CD4-positive, alpha-beta T cell treated with Interleukin-10 for 1 hour (primary cell): ENCODE results near the gene GRIK2.

Source experiments
- DNase-seq: peaks from one replicate; pipeline ENCODE4 v3.0.0-alpha.2; 2020

Gene GRIK2

DNA sequence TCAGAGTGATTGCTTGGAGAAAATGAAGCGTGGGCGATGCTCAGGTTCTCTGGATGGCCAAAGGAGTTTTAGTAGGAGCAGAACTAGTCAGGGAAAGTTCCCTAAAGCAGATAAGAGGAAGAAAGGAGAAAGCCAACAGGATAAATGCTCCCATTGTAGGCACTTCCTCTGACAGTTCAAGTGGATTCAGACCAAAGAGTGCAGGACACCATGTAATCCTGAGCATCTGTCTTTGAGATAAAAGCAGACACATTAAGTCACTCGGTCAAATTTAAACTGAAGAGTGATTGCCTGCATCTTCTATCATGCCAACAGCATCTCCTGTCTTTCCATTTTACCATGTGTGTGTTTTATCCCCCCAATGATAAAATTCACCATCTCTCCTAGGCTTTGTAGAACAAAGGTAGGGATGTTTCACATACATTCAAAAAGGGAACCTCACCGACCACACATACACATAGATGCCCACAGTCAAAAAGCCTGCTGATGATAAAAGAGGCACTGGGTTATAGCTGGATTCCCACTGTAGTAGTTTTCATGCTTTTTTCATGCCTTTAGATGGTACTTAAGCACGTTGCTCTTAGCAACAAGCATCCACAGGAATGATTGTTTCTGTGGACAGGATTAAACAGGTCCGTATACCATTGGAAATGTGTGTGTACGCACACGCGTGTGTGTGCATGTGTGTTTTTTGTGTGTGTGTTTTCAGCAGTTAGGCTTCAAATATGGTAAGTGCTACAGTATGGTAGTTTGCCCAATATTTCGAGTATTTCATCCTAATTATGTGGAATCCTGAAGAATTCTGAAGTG is 7.0 kb downstream of the GRIK2 start:
- DNase-seq: no peak

DNA sequence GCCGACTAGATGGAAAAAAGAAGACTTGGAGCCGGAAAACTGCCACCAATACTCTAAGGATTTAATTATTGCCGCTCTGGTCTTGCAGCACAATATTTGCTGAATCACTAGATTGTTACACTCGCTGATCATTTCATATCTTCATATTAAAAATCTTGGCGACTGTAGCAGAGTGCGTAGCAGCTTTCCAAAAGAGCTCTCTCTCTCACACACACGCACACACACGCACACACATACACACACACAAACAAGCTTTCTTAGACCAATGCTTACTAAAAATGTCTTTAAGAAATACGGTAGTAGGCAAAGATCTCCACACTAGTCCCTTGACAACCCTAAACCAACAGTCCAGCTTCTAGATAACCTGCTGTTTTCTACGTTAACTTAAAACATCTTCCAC is 7.7 kb downstream of the GRIK2 start:
- DNase-seq: no peak

DNA sequence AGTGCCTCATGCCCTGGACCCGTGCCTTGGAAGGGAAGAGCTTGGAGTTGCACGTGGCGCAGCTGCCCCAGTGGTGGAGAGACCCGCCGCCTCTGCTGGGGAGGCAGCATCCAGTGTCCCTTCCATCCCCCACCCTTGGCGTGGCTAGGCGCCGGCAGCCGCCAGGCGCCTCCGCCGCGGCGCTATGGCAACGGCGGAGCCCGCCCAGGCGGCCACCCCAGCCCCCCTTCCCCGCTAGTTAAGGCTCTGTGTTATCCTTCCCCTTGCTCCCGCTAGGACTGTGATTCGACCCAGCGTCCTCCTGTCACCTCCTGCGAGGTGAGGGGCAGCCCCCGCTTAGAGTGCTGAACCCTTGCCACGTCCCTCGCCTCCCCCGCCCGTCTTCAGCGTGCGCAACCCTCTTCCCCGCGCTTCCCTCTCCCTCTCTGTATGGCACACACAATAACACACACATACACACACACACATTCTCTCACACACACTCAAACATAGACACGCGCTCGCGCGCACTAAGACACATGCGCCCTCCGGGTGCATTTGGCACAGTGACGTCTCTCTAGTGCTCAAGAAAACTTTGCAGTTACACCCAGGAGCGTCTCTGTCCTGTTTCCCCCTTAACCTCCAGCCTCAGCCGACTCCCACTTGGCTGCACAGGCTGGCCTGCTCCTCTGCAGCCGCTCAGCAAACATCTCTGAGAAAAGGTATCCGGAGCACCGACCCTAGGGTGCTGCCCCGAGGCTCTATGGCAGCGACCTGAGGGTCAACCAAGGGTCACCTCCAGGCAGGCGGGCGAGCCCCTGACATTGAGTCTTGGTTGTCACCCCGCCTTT is 8.5 kb downstream of the GRIK2 start:
- DNase-seq: no peak

DNA sequence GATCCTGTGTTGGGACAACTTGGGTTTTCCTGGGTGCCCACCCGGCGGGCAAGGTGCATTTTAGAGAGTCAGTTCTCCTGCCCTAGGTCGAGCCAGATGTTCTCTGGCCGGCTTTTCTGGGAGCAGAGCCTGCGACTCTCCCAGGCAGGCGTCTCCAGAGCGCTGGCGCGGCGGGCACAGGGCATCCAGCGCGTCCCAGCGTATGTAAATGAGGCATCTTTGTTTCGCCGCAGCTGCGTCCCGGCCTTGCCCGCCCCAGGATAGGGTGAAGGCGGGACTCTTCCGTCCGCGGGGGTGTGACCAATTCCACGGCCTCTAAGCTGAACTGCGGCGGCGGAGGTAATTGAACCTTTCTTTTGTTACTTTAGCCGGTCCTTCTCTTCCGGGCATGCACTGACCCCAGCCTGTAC is 9.1 kb downstream of the GRIK2 start:
- no peak for DNase-seq

DNA sequence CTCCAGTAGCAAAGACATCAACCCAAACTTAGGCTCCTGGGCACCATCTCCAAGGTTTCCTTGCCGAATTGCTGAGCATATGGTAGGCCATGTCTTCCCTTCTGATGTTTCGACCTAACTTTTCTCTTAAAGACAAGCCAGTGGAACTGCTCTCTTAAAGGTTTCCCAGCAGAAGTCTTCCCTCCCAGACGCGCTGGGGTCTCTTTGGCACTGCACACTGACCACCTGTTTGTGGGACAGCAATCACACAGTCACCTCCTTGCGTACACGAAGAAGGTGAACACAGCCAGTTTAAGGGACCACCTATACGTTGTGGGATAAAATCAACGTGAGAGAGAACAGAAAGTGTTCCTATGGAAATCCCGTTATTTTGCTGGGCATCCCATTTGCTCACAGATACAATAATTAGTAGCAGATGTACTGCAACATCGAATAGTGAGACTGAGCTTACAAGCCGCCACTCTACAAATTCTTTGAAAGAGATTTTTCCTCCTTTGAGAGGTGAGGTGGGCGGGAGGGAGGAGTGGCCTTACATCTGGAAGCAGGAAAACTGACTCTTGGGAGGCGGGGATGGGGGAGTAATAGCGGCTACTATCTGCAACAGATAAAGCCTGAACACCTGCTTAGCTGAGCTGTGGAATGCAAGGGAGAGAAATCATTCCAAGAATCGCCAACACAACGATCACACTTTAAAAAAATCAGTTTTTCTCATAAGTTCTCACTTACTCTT is 9.9 kb downstream of the GRIK2 start:
- DNase-seq: no peak

DNA sequence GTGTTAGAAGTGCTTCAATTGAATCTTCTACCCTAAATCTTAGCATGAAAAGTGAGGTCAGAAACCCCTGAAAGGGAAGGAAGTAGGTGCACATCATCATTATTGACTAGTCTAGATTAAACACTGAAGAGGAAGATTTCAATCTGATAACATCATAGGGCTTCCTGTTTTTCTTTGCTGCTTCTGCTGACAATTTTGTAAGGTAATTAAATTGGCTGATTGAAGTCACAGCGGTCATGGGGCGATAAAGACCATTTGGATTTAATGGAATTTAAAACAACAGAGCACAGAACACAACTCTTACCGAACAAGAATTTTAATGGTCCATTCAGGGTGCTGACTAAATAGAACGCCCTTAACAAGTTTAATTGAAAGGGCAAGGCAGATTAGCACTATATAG is 11.3 kb downstream of the GRIK2 start:
- no peak for DNase-seq

DNA sequence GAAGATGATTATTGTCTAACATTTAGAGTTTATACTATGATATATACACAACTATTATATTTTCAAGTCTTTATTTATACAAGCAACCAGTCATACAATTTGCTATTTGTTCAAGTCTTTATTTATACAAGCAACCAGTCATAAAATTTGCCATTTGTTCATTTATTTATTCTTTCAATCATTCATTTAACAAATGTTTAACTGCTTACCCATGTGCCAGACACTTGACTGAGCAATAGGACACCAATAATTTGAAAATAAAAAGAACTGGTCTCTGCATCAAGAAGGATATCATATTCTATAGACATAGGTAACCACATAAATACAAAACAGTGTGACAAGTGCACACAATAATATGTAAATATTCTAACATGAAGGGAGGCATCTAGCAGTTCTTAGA is 20.3 kb downstream of the GRIK2 start:
- DNase-seq: no peak

DNA sequence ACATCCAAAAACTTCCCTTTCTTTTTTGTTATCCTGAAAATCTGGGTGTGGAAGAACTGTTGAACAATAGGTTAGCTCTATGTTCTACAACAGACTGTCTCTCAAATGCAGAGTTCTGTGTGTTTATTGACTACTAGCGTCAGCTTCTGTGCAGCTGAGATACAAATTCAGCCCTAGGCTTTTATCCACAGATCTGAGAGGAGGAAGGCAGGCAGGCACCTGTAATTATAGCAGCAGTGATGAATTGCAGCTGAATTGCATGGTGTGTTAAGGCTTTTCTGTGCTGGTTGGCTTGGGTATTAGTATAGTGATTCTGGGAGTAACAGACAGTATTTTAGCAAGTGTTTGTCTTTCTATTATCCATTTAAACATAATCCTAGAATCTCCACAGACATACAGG is 24.4 kb downstream of the GRIK2 start:
- DNase-seq: no peak

DNA sequence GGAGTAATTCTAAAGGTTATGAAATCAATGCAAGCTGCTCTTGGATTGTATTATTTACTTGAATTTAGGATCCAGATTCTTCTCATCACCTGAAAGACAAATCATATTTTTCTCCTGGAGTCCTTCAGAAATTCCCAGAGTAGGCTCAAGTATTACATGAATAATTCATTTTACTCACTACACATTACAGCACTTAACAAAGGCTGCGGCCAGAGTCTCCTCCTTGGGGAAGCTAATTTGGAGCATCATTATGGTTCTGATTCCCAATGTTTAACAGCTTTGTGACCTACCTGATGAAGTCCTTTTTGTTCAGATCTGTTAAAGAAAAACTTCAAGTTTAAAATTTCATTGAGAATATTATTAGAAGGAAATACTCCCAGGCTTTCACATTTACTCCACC is 28.7 kb downstream of the GRIK2 start:
- DNase-seq: no peak

DNA sequence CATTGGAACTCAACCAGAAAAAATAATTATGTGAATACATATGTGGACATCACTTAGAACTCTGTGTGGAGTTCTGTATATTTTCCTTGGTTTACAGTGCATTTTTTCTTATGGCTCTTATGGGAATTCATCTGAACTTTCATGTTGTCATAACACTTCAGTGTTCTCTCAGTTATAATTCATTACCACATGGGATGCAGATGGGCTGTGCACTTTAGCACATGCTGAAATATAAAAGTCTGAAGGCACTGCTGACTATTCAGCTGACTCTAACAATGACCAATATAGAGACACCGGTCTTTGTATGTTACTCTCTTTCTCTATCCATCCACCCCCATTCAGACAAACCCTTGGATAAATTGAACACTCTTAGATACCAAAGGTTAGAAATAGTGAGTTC is 29.3 kb downstream of the GRIK2 start:
- no peak for DNase-seq

DNA sequence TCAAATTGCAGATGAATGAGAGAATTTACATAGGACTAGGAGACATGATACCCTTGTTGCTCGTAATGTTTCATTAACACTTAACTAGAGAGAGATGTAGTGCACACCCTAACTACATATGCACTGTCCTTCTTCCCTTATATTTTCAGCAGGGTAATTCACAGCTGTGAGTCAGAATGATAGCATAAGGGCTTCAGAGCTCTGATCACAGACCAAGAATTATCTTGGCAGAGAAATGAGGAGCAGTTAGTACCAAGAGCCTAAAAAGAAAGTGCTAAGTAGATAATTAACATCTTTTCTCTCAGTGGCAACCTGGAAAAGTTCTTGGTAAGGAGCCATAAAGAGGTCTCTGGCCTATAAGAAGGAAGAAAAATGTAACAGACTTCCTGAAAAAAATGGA is 35.8 kb downstream of the GRIK2 start:
- no peak for DNase-seq

DNA sequence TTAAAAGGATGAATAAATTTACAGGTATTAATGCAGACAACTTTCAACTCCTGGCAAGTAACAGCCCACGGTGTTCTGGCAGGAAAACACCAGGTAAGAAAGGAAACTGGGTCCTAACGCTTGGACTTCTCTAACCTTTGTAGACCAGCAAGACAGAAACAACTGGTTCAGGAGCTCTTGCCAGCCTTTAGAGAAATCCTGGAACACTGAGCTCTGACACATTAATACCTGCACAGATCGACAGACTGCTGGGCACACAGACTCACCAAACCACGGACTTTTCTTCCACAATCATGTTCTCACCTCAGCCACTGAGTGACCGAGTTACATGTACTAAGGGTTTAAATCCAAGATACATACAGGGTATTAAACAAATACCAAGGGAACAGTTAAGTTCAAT is 36.3 kb downstream of the GRIK2 start:
- no peak for DNase-seq

DNA sequence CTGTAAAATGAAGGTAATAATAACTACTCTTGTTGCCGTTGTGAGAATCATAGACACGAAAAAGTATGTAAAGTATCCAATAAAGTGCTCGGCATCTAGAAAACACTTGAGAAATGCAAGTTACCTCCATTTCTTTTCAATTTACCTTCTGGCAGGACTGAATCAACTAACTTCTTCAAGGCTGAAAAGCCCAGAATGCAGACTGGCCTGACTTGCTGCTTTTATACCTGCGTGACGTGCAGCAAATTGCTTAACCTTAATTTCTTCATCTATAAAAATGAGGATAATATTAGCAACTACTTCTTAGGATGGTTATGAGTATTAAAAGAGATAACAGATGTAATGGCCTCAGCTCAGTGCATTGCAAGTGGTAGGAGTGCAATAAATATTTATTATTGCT is 39.6 kb downstream of the GRIK2 start:
- no peak for DNase-seq

DNA sequence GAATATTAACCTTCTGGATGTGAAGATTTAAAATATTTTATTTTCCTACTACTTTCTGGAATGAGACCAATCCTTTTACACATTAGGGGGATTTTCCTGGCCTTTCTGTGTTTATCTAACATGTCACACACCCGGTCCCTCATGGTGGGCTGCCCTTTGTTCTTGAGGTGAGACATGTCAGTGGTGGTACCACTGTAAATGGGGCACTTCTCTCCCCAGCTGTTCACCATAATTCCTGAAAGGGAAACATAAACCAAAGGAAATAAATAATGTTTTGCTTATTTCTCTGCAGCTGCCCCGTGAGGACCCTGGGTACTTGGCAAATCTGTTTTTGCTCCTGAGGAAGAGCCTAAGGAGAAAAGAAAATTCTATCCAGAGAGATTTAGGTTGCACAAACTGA is 41.1 kb downstream of the GRIK2 start:
- no peak for DNase-seq

DNA sequence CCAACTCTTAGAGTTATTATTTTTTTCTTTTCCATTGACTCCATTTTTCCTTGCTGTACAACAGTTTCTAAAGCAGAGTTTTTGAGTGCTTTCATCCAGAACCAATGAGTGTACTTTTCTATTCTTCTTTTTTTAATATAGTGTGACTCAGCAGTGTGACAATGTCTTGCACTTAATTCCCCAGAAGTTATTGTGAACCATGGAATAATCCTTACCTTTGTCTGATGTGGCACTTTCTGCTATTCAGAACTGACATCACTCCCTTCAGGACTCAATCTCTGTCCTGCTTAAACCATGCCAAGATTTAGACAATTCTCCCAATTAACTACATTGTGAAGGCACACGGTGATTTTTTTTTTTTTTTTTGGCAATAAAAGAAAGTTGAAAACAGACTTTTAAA is 41.5 kb downstream of the GRIK2 start:
- no peak for DNase-seq

DNA sequence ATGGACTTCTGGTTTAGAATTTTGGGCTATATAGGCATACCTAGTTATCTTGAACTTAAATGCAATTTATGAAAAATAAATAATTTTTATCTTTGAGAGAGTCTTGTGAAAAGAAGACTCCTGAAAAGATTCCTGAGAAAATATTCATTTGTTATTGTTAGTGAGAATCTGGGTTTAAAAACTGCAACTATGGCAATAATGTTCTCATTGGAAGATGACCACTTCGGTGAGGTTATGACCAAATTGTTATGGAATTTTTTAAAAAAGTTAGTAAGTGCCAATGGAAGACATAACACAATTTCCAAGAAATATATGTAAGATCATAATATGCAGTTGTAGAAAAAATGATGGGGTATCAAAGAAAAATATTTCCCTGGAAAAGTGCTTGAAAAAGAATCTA is 46.3 kb downstream of the GRIK2 start:
- no peak for DNase-seq

DNA sequence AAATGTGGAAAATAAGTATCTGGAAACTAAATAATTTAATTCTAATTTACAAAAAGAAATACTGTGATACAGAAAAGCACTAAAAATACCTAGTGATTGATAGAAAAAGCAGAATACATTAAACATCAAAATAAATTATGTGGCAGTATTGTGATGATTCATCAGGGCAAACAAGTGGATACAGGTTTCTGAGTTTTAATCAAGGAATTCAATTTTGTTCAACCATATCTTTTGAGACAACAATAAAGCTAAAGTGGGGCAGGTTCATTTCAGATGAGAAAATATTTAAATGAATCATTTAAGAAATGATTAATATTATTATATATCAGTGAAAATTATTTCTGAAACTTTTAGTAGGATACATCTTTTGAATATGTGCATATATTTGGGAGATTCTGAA is 49.8 kb downstream of the GRIK2 start:
- DNase-seq: no peak

DNA sequence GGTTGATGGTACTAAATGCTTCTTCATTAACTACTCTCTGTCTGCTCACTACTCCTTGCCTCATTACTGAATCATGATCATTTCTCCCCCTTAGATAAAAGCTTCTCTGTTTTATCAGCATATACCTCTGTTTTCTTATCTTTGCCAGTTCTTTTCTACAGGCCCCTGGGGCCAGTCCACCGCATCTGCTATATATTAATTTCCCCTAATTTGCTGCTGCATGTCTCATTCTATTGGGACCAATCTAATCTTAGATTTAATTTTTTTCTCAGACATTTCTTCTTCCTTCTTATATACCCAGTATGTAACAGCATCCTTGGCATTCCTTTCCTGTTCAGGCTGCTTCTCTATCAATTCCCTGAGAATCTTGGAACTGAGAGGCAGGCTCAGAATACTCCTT is 51.2 kb downstream of the GRIK2 start:
- no peak for DNase-seq

DNA sequence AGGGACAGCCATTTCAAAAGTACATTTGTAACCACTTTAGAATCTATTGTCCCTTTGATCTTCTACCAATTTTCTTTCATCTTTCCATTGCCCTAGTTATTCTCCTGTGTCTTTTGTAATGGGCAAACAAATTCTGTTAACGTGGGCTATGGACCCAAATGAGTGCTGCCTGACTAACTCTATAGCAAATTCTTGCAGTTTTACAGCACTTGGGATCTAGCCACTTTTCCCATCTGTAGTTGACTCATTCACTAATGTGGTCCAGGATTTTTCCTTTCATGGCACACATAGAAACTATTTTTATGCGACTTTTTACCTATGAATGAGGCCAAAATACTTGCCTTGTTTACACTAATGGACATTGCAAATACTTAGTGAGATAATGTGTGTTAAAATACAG is 52.0 kb downstream of the GRIK2 start:
- DNase-seq: no peak

DNA sequence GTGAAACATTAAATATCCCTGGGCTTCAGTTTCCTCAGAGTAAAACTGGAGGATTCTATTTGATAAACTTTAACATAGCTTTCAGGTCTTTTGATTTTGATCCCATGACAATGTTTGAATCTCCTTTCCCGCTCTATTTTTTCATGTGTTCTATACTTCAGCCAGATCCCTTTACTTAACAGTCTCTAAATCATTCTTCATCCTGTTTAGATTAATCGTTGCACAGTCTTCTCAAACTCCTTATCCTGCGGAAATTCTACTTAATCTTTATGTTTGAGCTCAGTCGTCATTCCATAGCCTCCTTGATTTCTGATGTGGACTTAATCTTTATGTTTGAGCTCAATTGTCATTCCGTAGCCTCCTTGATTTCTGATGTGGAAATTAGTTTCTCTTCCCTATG is 57.4 kb downstream of the GRIK2 start:
- DNase-seq: no peak

DNA sequence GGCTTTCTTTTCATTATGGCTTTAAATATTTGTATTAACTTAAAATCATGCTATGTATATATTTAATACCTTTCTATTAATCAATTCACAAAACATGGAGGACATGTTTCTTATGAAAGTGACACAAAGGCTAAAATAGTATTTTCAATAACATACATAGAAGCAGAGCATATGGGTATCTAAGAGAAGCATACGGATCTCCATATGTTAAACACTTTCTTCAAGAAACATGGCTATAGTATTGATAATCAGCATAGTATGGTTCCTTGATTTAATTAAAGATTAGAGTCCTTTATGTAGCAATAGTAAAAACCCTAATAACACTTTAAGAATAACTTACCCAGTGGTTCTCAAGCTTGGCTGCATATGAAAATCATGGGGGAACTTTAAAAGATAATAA is 58.5 kb downstream of the GRIK2 start:
- DNase-seq: no peak

DNA sequence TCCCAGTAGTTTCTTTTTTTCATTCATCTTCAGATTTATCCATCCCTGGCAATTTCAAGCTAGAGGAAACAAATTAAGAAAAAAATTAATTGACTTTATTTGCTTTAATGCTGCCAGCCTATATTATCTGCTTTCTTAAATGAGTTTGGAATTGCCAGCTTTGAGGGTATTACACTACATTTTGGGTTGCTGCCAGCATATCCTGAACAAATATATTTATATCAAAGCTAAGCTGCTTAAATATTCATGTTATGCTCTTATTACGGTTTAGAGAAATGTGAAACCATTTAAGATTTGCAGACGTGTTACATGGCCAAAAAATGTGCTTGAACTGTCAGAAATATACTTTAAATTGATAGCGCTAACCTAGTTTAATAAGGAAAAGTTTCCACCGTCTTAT is 59.7 kb downstream of the GRIK2 start:
- DNase-seq: no peak

DNA sequence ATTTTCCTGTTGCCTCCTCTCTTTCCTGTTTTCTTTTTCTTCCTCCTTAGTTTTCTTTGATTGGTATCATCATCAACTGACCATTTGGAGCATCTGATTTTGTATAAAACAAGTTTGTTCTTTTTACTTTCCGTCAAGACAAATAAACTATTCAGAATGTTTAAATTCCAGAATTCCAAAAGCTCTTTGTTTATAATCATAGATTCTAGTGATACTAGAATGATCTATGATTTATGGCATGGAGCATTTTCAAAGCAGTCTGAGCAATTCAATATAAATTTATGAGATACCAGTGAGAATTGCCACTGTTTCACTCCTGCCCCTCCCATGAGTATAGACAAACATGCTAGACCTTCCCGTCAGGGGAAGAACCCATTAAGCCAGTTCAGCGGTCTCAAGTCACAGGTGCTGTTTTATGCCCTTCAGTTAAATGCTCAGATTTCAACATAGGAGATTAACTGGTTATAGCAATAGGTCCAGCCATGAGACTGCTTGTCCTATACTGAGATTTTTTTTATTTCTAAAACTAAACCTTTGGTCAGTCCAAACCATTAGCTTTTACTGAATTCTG is 60.7 kb downstream of the GRIK2 start:
- DNase-seq: no peak

DNA sequence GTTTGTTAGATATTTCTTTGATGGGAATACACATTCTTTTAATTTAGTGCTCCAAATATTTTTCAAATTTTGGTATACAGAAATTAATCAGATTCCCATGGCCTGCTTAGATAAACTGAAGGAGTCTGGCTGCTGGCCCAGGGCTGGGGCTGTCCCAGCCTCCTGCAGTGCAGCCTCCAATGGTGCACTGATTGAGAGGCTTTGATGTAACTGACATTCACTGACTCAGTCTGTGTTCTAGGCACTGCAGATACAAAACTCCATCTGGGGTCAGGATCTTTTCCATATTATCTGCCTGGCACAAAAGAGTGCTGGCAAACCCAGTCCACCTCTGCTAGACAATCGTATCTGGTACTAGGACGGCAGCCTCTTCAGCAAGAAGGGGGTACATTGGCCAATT is 64.8 kb downstream of the GRIK2 start:
- DNase-seq: no peak
